Karpas-422 (cell line): ENCODE measurements around the gene LAMA5. TPM values are rescaled to one million over a fixed set of nuclear protein-coding genes. Genes with fewer than 3 reads are reported as not detected.

Experiments used
- DNase-seq: peaks from one replicate; pipeline ENCODE4 v3.0.0-alpha.2; 2015
- H2AFZ ChIP-seq: fragments of 200-600 bp; sonication (generic); 2 replicates; pipeline ENCODE4 v1.6.1; 2014; ENCODE audit warnings: antibody characterized with exemption, low read length, mixed read lengths
- H3K27ac ChIP-seq: fragments of 200-600 bp; sonication (generic); 2 replicates; pipeline ENCODE4 v1.5.1; 2014; ENCODE audit warnings: mild to moderate bottlenecking, low read length, moderate library complexity
- H3K27me3 ChIP-seq: fragments of 200-600 bp; sonication (generic); 2 replicates; pipeline ENCODE4 v1.6.1; 2014; ENCODE audit warnings: low read length, mixed read lengths
- H3K36me3 ChIP-seq: fragments of 200-600 bp; sonication (generic); 2 replicates; pipeline ENCODE4 v1.6.1; 2014; ENCODE audit warnings: low read length, mixed read lengths; ENCODE audit not compliant: insufficient read depth
- H3K4me1 ChIP-seq: fragments of 200-600 bp; sonication (generic); 2 replicates; pipeline ENCODE4 v1.6.1; 2014; ENCODE audit warnings: mild to moderate bottlenecking, low read length, mixed read lengths
- H3K4me2 ChIP-seq: fragments of 200-600 bp; sonication (generic); 2 replicates; pipeline ENCODE4 v1.6.1; 2014; ENCODE audit warnings: low read length, low read depth, mild to moderate bottlenecking; ENCODE audit not compliant: poor library complexity, severe bottlenecking
- H3K4me3 ChIP-seq: fragments of 200-600 bp; sonication (generic); 2 replicates; pipeline ENCODE4 v1.5.1; 2014; ENCODE audit warnings: mild to moderate bottlenecking, antibody characterized with exemption, low read length, mixed read lengths
- H3K79me2 ChIP-seq: fragments of 200-600 bp; sonication (generic); 2 replicates; pipeline ENCODE4 v1.6.1; 2014; ENCODE audit warnings: mild to moderate bottlenecking, low read length, mixed read lengths
- H3K9ac ChIP-seq: fragments of 200-600 bp; sonication (generic); 2 replicates; pipeline ENCODE4 v1.6.0; 2014; ENCODE audit warnings: low read length
- H3K9me2 ChIP-seq: fragments of 200-600 bp; sonication (generic), shearing (Covaris generic); replicated peaks from 2 replicates; pipeline ENCODE4 v1.6.0; 2014; ENCODE audit warnings: mild to moderate bottlenecking, low read length, moderate library complexity; ENCODE audit not compliant: insufficient read depth
- H3K9me3 ChIP-seq: fragments of 300-700, 200-600 bp; sonication (generic); 2 replicates; pipeline ENCODE4 v1.6.1; 2014; ENCODE audit warnings: low read length, mixed read lengths
- H4K20me1 ChIP-seq: fragments of 200-600 bp; sonication (generic); 2 replicates; pipeline ENCODE4 v1.6.1; 2014; ENCODE audit warnings: mild to moderate bottlenecking, antibody characterized with exemption, low read length, low read depth; ENCODE audit not compliant: insufficient read depth
- total RNA-seq: library from RNA; depleted of rRNA; stranded (reverse); fragments of >200 nt; shearing (Covaris generic); gene quantifications from 2 replicates; pipeline ENCODE4 v1.2.3, GENCODE V29; 2014; ENCODE audit warnings: low replicate concordance

The LAMA5 gene
- total RNA-seq, 1 experiment from 2014 or later, result 17.5 TPM

GRCh38 chr20:62364911-62365736 lies 2.0 kb downstream of the LAMA5 start:
- H3K4me2 ChIP-seq, result no peak overlapping the region
- no peak overlapping the region for H3K4me3 ChIP-seq
- DNase-seq, result no peak
- no peaks in the 10 kb centered on the region for H3K9me2 ChIP-seq
- peaks cover 26% of the 10 kb centered on the region for H3K4me1 ChIP-seq
- no peaks in the 10 kb centered on the region for H3K79me2 ChIP-seq
- H3K27me3 ChIP-seq, result no peaks in the 10 kb centered on the region
- H4K20me1 ChIP-seq, result peaks cover 23% of the 10 kb centered on the region; the same call in 1 of the 2 replicates
- no peaks in the 10 kb centered on the region for H3K36me3 ChIP-seq
- H2AFZ ChIP-seq, result no peak overlapping the region
- no peaks in the 10 kb centered on the region for H3K9me3 ChIP-seq
- H3K27ac ChIP-seq, result no peak overlapping the region
- H3K9ac ChIP-seq, result no peak overlapping the region

- Histone ChIP-seq H3K27ac (no peak overlapping the region), H3K79me2 (no peaks in the 10 kb centered on the region), H3K9me3 (no peaks in the 10 kb centered on the region), H3K9ac (no peak overlapping the region), H3K36me3 (no peaks in the 10 kb centered on the region), H3K4me2 (no peak overlapping the region), H3K27me3 (no peaks in the 10 kb centered on the region), H4K20me1 (peaks cover 22% of the 10 kb centered on the region; the same call in 1 of the 2 replicates), H3K4me1 (peaks cover 26% of the 10 kb centered on the region), H2AFZ (no peak overlapping the region), H3K9me2 (no peaks in the 10 kb centered on the region), H3K4me3 (no peak overlapping the region)
- no peak for DNase-seq
Observed at GRCh38 chr20:62363920-62364851, 2.9 kb downstream of the LAMA5 start.

GRCh38 chr20:62362991-62363919 lies 3.9 kb downstream of the LAMA5 start:
- H3K79me2 ChIP-seq, result no peaks in the 10 kb centered on the region
- H2AFZ ChIP-seq, result no peak overlapping the region
- H3K4me2 ChIP-seq, result no peak overlapping the region
- no peak overlapping the region for H3K4me3 ChIP-seq
- H3K36me3 ChIP-seq, result no peaks in the 10 kb centered on the region
- no peaks in the 10 kb centered on the region for H3K27me3 ChIP-seq
- H4K20me1 ChIP-seq, result peaks cover 25% of the 10 kb centered on the region; the same call in 1 of the 2 replicates
- DNase-seq, result no peak
- H3K4me1 ChIP-seq, result peaks cover 22% of the 10 kb centered on the region
- no peaks in the 10 kb centered on the region for H3K9me2 ChIP-seq
- H3K9ac ChIP-seq, result no peak overlapping the region
- no peaks in the 10 kb centered on the region for H3K9me3 ChIP-seq
- H3K27ac ChIP-seq, result no peak overlapping the region

GRCh38 chr20:62362590-62362940 lies 4.5 kb downstream of the LAMA5 start:
- peaks cover 30% of the 10 kb centered on the region; the same call in 1 of the 2 replicates for H4K20me1 ChIP-seq
- no peaks in the 10 kb centered on the region for H3K79me2 ChIP-seq
- H3K27ac ChIP-seq, result no peak overlapping the region
- H3K9me3 ChIP-seq, result no peaks in the 10 kb centered on the region
- no peak overlapping the region for H2AFZ ChIP-seq
- H3K9me2 ChIP-seq, result no peaks in the 10 kb centered on the region
- H3K4me2 ChIP-seq, result no peak overlapping the region
- no peak for DNase-seq
- H3K27me3 ChIP-seq, result no peaks in the 10 kb centered on the region
- H3K4me1 ChIP-seq, result peaks cover 15% of the 10 kb centered on the region
- H3K9ac ChIP-seq, result no peak overlapping the region
- H3K4me3 ChIP-seq, result no peak overlapping the region
- H3K36me3 ChIP-seq, result no peaks in the 10 kb centered on the region

- H3K4me2 ChIP-seq, result no peak overlapping the region
- peaks cover 12% of the 10 kb centered on the region for H3K4me1 ChIP-seq
- no peaks in the 10 kb centered on the region for H3K9me2 ChIP-seq
- no peak overlapping the region for H3K9ac ChIP-seq
- no peaks in the 10 kb centered on the region for H3K9me3 ChIP-seq
- H3K79me2 ChIP-seq, result no peaks in the 10 kb centered on the region
- no peaks in the 10 kb centered on the region for H3K36me3 ChIP-seq
- no peak for DNase-seq
- no peaks in the 10 kb centered on the region for H3K27me3 ChIP-seq
- H4K20me1 ChIP-seq, result peaks cover 32% of the 10 kb centered on the region; the same call in 1 of the 2 replicates
- H3K4me3 ChIP-seq, result no peak overlapping the region
- H3K27ac ChIP-seq, result no peak overlapping the region
- H2AFZ ChIP-seq, result no peak overlapping the region
Observed at GRCh38 chr20:62361799-62362589, 5.1 kb downstream of the LAMA5 start.

- H3K9ac ChIP-seq, result no peak overlapping the region
- no peak for DNase-seq
- no peak overlapping the region for H3K4me2 ChIP-seq
- H4K20me1 ChIP-seq, result peaks cover 32% of the 10 kb centered on the region; the same call in 1 of the 2 replicates
- no peak overlapping the region for H3K27ac ChIP-seq
- no peaks in the 10 kb centered on the region for H3K36me3 ChIP-seq
- no peak overlapping the region for H2AFZ ChIP-seq
- H3K4me3 ChIP-seq, result no peak overlapping the region
- peaks cover 7% of the 10 kb centered on the region for H3K4me1 ChIP-seq
- no peaks in the 10 kb centered on the region for H3K9me2 ChIP-seq
- no peaks in the 10 kb centered on the region for H3K9me3 ChIP-seq
- no peaks in the 10 kb centered on the region for H3K79me2 ChIP-seq
- no peaks in the 10 kb centered on the region for H3K27me3 ChIP-seq
Observed at GRCh38 chr20:62360854-62361798, 6.0 kb downstream of the LAMA5 start.
